ENCODE data around the gene TCEA3.

DNA sequence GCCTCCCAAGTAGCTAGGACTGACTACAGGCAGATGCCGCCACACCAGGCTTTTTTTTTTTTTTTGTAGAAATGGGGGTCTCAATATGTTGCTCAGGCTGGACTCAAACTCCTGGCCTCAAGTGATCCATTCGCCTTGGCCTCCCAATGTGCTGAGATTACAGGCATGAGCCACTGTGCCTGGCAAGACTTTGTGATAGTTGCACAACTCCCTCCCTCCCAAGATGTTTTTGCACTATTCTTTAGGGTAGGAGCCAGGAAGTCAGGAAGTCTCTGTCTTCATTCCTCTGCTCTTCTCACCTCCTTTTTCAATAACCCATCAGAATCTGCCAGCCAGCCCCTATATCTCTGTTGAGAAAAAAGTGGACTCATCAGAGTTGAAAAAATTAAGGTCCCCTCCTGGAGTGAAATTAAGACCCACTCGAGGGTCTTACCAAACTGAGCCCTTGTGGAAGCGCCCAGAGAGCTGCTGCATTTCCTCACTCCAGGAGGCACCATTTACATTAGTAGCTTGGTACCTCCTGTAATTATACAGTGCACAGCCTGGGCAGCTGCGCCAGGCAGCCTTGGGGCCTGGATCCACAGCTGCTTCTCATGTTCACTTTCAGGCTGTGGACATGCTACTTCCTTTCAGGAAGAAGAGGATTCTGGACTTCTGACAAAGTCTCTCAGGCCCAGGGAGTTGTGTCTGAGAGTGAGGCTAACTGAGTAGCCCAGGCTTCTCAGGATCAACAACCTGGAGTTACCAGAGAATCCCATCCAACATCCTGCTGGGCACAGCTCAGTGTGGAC is 24.0 kb downstream of the TCEA3 start:
- TF ChIP-seq POLR2A (IDR thresholded peaks at IDR 0.05) (no peak), EP300 (IDR thresholded peaks at IDR 0.05) (no peak)
- TF ChIP-seq, protein P1, sequence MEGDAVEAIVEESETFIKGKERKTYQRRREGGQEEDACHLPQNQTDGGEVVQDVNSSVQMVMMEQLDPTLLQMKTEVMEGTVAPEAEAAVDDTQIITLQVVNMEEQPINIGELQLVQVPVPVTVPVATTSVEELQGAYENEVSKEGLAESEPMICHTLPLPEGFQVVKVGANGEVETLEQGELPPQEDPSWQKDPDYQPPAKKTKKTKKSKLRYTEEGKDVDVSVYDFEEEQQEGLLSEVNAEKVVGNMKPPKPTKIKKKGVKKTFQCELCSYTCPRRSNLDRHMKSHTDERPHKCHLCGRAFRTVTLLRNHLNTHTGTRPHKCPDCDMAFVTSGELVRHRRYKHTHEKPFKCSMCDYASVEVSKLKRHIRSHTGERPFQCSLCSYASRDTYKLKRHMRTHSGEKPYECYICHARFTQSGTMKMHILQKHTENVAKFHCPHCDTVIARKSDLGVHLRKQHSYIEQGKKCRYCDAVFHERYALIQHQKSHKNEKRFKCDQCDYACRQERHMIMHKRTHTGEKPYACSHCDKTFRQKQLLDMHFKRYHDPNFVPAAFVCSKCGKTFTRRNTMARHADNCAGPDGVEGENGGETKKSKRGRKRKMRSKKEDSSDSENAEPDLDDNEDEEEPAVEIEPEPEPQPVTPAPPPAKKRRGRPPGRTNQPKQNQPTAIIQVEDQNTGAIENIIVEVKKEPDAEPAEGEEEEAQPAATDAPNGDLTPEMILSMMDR (IDR thresholded peaks at IDR 0.05) = no peak

Measured in ovary (tissue), 3 donors.